Measurements from ENCODE around the gene CD81.

DNA sequence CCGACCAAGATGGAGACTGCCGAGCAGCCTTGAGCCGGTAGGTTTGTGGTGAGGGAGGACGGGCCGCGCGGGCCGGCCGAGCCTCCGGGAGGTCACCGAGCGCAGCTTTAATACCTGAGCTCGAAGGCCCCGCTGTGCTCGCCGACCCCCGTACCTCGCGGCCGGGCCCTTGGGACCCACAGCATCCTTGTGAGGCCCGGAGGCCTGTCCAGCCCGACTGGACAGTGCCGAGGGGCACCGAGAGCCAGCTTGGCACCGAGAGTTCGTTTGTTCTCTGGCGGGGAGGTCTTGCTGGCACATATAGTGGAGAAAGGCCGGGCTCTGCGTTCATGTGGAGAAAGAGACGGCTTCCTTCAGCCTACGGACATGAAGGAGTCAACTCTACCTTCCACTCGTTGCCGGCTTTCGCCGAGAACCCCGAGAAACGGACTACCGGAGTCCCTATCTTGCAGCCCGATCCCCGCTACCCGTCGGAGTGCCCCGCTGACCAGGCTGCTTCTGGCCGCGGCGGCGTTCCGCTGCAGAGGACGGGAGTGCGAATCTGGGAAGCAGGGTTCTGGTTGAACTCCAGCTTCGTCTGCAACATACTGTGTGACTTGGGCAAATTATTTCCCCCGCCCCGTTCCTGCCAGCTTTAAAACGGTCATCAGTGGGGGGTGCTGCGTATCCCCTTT, 23.8 kb downstream of the CD81 start:
- TF ChIP-seq, protein P1, sequence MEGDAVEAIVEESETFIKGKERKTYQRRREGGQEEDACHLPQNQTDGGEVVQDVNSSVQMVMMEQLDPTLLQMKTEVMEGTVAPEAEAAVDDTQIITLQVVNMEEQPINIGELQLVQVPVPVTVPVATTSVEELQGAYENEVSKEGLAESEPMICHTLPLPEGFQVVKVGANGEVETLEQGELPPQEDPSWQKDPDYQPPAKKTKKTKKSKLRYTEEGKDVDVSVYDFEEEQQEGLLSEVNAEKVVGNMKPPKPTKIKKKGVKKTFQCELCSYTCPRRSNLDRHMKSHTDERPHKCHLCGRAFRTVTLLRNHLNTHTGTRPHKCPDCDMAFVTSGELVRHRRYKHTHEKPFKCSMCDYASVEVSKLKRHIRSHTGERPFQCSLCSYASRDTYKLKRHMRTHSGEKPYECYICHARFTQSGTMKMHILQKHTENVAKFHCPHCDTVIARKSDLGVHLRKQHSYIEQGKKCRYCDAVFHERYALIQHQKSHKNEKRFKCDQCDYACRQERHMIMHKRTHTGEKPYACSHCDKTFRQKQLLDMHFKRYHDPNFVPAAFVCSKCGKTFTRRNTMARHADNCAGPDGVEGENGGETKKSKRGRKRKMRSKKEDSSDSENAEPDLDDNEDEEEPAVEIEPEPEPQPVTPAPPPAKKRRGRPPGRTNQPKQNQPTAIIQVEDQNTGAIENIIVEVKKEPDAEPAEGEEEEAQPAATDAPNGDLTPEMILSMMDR (IDR thresholded peaks at IDR 0.05): no peak
- TF ChIP-seq POLR2A (IDR thresholded peaks at IDR 0.05; ENCODE audit: low read depth): peak; percentile 62
- TF ChIP-seq POLR2AphosphoS5 (IDR thresholded peaks at IDR 0.05): no peak

Measured in esophagus muscularis mucosa (tissue), 3 donors.